Mesenchymal stem cell (in vitro differentiated cells and primary cell): ENCODE data around the gene USP35.

Source experiments
- DNase-seq: peaks from one replicate; pipeline ENCODE4 v3.0.0-alpha.2; 2013
- H2AFZ ChIP-seq: one replicate; pipeline ENCODE4 v1.6.1; 2013; ENCODE audit warnings: low read depth, mild to moderate bottlenecking, control low read depth, inconsistent platforms, low read length, moderate library complexity
- H2AK5ac ChIP-seq: 2 replicates; pipeline ENCODE4 v1.6.1; 2013; ENCODE audit warnings: low read length, moderate library complexity, mild to moderate bottlenecking, inconsistent platforms; ENCODE audit not compliant: severe bottlenecking
- H2BK120ac ChIP-seq: one replicate; pipeline ENCODE4 v1.6.1; 2013; ENCODE audit warnings: low read depth, mild to moderate bottlenecking, inconsistent platforms, low read length, moderate library complexity
- H2BK12ac ChIP-seq, 2 experiments: one replicate each; pipeline ENCODE4 v1.6.1; 2013; ENCODE audit warnings: inconsistent platforms in 2 of 2, low read length in 2 of 2, mild to moderate bottlenecking in 2 of 2, moderate library complexity in 2 of 2, control low read depth in 1 of 2
- H2BK15ac ChIP-seq: one replicate; pipeline ENCODE4 v1.6.1; 2013; ENCODE audit warnings: mild to moderate bottlenecking, low read depth, inconsistent platforms; ENCODE audit not compliant: poor library complexity, severe bottlenecking
- H2BK5ac ChIP-seq: 2 replicates; pipeline ENCODE4 v1.6.1; 2013; ENCODE audit warnings: low read depth, mild to moderate bottlenecking, low read length, control low read depth, inconsistent platforms; ENCODE audit not compliant: poor library complexity, severe bottlenecking
- H3K14ac ChIP-seq, 2 experiments: one replicate each; pipeline ENCODE4 v1.6.1; 2013; ENCODE audit warnings: inconsistent platforms in 2 of 2, low read length in 2 of 2, control low read depth in 1 of 2, mild to moderate bottlenecking in 1 of 2, moderate library complexity in 1 of 2
- H3K18ac ChIP-seq, 2 experiments: one replicate each; pipeline ENCODE4 v1.6.1; 2013; ENCODE audit warnings: inconsistent platforms in 2 of 2, low read length in 2 of 2, control low read depth in 1 of 2, low read depth in 1 of 2, mild to moderate bottlenecking in 1 of 2
- H3K23ac ChIP-seq, 2 experiments: one replicate each; pipeline ENCODE4 v1.6.1; 2013; ENCODE audit warnings: inconsistent platforms in 2 of 2, low read length in 2 of 2, mild to moderate bottlenecking in 2 of 2, moderate library complexity in 2 of 2, control low read depth in 1 of 2
- H3K27ac ChIP-seq: 2 replicates; pipeline ENCODE4 v1.5.1; 2013; ENCODE audit warnings: mild to moderate bottlenecking, moderate library complexity, low read length, control low read depth, inconsistent platforms; ENCODE audit not compliant: poor library complexity, severe bottlenecking
- H3K27me3 ChIP-seq, 2 experiments: 2 replicates each; pipeline versions ENCODE4 v1.6.1 to v1.7.0; 2013; ENCODE audit warnings: low read length in 2 of 2, mild to moderate bottlenecking in 2 of 2, moderate library complexity in 2 of 2, control low read depth in 1 of 2, inconsistent platforms in 1 of 2; ENCODE audit not compliant: control insufficient read depth in 1 of 2, insufficient read depth in 1 of 2
- H3K36me3 ChIP-seq, 2 experiments: 2 replicates each; pipeline versions ENCODE4 v1.6.1 to v1.7.0; 2013; ENCODE audit warnings: low read length in 2 of 2, control low read depth in 1 of 2, inconsistent platforms in 1 of 2, low read depth in 1 of 2, mild to moderate bottlenecking in 1 of 2; ENCODE audit not compliant: insufficient read depth in 2 of 2, control insufficient read depth in 1 of 2
- H3K4ac ChIP-seq, 2 experiments: one replicate each; pipeline ENCODE4 v1.6.1; 2013; ENCODE audit warnings: inconsistent platforms in 2 of 2, low read length in 2 of 2, mild to moderate bottlenecking in 2 of 2, moderate library complexity in 2 of 2, control low read depth in 1 of 2, low read depth in 1 of 2
- H3K4me1 ChIP-seq: 2 replicates; pipeline ENCODE4 v1.6.1; 2013; ENCODE audit warnings: low read depth, low read length, control low read depth; ENCODE audit not compliant: control insufficient read depth, insufficient read depth
- H3K4me2 ChIP-seq: 2 replicates; pipeline ENCODE4 v1.6.1; 2013; ENCODE audit warnings: low read length, mild to moderate bottlenecking, inconsistent platforms; ENCODE audit not compliant: poor library complexity, severe bottlenecking
- H3K4me3 ChIP-seq, 2 experiments: 2 replicates each; pipeline versions ENCODE4 v1.5.1 to v1.7.0; 2013; ENCODE audit warnings: low read length in 2 of 2, mild to moderate bottlenecking in 2 of 2, control low read depth in 1 of 2, low read depth in 1 of 2; ENCODE audit not compliant: insufficient read depth in 1 of 2
- H3K79me1 ChIP-seq: replicated peaks from 2 replicates; pipeline ENCODE4 v1.6.1; 2013; ENCODE audit warnings: mild to moderate bottlenecking, control low read depth, low read length, inconsistent platforms; ENCODE audit not compliant: poor library complexity, severe bottlenecking
- H3K9ac ChIP-seq: 2 replicates; pipeline ENCODE4 v1.7.0; 2013; ENCODE audit warnings: mild to moderate bottlenecking, low read length, moderate library complexity
- H3K9me3 ChIP-seq: 2 replicates; pipeline ENCODE4 v1.7.0; 2013; ENCODE audit warnings: mild to moderate bottlenecking, low read length; ENCODE audit not compliant: control insufficient read depth
- H4K8ac ChIP-seq: one replicate; pipeline ENCODE4 v1.6.1; 2013; ENCODE audit warnings: inconsistent platforms, mild to moderate bottlenecking, low read length, moderate library complexity
- H4K91ac ChIP-seq: one replicate; pipeline ENCODE4 v1.6.1; 2013; ENCODE audit warnings: mild to moderate bottlenecking, low read length, inconsistent platforms
- WGBS: methylation state at CpG from one replicate; pipeline ENCODE4 v1.1.7; 2013; ENCODE audit warnings: mixed read lengths; 5-methylcytosine and 5-hydroxymethylcytosine counted together

USP35 gene

GRCh38 chr11:78239781-78240180 is 51.1 kb downstream of the USP35 start:
- no peak overlapping the region for H2BK5ac ChIP-seq
- H3K9ac ChIP-seq = no peak overlapping the region
- no peak overlapping the region for H2BK12ac ChIP-seq
- no peak overlapping the region for H2BK15ac ChIP-seq
- no peak overlapping the region for H2AK5ac ChIP-seq
- H3K18ac ChIP-seq = no peak overlapping the region
- H3K23ac ChIP-seq = no peak overlapping the region
- peaks cover 7% of the 10 kb centered on the region for H3K79me1 ChIP-seq
- H2AFZ ChIP-seq = no peak overlapping the region
- no peaks in the 10 kb centered on the region for H3K4me1 ChIP-seq
- no peak overlapping the region for H4K91ac ChIP-seq
- peaks cover 11% of the 10 kb centered on the region for H3K9me3 ChIP-seq
- H3K4me3 ChIP-seq = no peak overlapping the region
- no peak overlapping the region for H2BK120ac ChIP-seq
- no peak overlapping the region for H4K8ac ChIP-seq
- H3K36me3 ChIP-seq = peaks cover 0 to 11% of the 10 kb centered on the region in 2 experiments
- no peaks in the 10 kb centered on the region for H3K27me3 ChIP-seq
- H3K4ac ChIP-seq = no peak overlapping the region
- no peak overlapping the region for H3K4me2 ChIP-seq
- H3K14ac ChIP-seq = no peak overlapping the region
- no peak overlapping the region for H3K27ac ChIP-seq
- 94% methylated on average over 1 of the region's 1 CpG for WGBS
- no peak for DNase-seq

GRCh38 chr11:78241475-78241874 is 52.8 kb downstream of the USP35 start:
- Histone ChIP-seq H2BK15ac (no peak overlapping the region), H2BK120ac (no peak overlapping the region), H4K8ac (no peak overlapping the region), H2AK5ac (no peak overlapping the region), H3K18ac (no peak overlapping the region), H3K9ac (no peak overlapping the region), H4K91ac (no peak overlapping the region), H3K4me1 (no peaks in the 10 kb centered on the region), H2BK12ac (no peak overlapping the region), H3K27ac (no peak overlapping the region), H3K23ac (no peak overlapping the region), H3K14ac (no peak overlapping the region), H3K79me1 (peaks cover 7% of the 10 kb centered on the region), H2AFZ (no peak overlapping the region), H3K4ac (no peak overlapping the region), H3K4me3 (no peak overlapping the region), H3K27me3 (no peaks in the 10 kb centered on the region), H3K36me3 (peaks cover 0 to 11% of the 10 kb centered on the region in 2 experiments), H3K4me2 (no peak overlapping the region), H2BK5ac (no peak overlapping the region), H3K9me3 (peaks cover 11% of the 10 kb centered on the region)
- no peak for DNase-seq

- Histone ChIP-seq H2AK5ac (no peak overlapping the region), H3K18ac (no peak overlapping the region), H3K27ac (no peak overlapping the region), H3K23ac (no peak overlapping the region), H3K4me2 (no peak overlapping the region), H3K27me3 (no peaks in the 10 kb centered on the region), H3K9me3 (peaks cover 11% of the 10 kb centered on the region), H4K8ac (no peak overlapping the region), H3K36me3 (peaks cover 0 to 7% of the 10 kb centered on the region in 2 experiments), H2AFZ (no peak overlapping the region), H2BK15ac (no peak overlapping the region), H3K4me1 (no peaks in the 10 kb centered on the region), H3K4ac (no peak overlapping the region), H3K9ac (no peak overlapping the region), H3K14ac (no peak overlapping the region), H2BK120ac (no peak overlapping the region), H2BK12ac (no peak overlapping the region), H4K91ac (no peak overlapping the region), H3K79me1 (peaks cover 4% of the 10 kb centered on the region), H3K4me3 (no peak overlapping the region), H2BK5ac (no peak overlapping the region)
- no peak for DNase-seq
- no CpG with 5 or more reads among the region's 2 CpGs for WGBS
Observed at GRCh38 chr11:78244080-78244479, 55.4 kb downstream of the USP35 start.

GRCh38 chr11:78244546-78245255 is 56.0 kb downstream of the USP35 start:
- Histone ChIP-seq H3K27ac (no peak overlapping the region), H2AFZ (no peak overlapping the region), H3K9me3 (peaks cover 11% of the 10 kb centered on the region), H2BK12ac (no peak overlapping the region), H3K36me3 (peaks cover 0 to 13% of the 10 kb centered on the region in 2 experiments), H3K23ac (no peak overlapping the region), H3K4me3 (no peak overlapping the region), H2BK120ac (no peak overlapping the region), H3K79me1 (peaks cover 4% of the 10 kb centered on the region), H2BK5ac (no peak overlapping the region), H4K91ac (no peak overlapping the region), H2BK15ac (no peak overlapping the region), H3K14ac (no peak overlapping the region), H3K4me2 (no peak overlapping the region), H3K4ac (no peak overlapping the region), H4K8ac (no peak overlapping the region), H3K27me3 (no peaks in the 10 kb centered on the region), H3K4me1 (no peaks in the 10 kb centered on the region), H3K18ac (no peak overlapping the region), H2AK5ac (no peak overlapping the region), H3K9ac (no peak overlapping the region)
- DNase-seq = peak; percentile 56
- WGBS = 79% methylated on average over 1 of the region's 4 CpGs
